Measurements from ENCODE around the gene TUFM.

Gene TUFM

GRCh38 chr16:28879841-28880588 lies 33.9 kb upstream of the TUFM start:
- Mint-ChIP-seq H3K27ac (ENCODE audit: low read depth) (no peak overlapping the region), H3K36me3 (ENCODE audit: insufficient read depth) (peaks cover 8% of the 10 kb centered on the region)
- DNase-seq (ENCODE audit: low spot score in 2 of 2) = peak; percentile 56 to 57

GRCh38 chr16:28879261-28879840 lies 33.2 kb upstream of the TUFM start:
- Mint-ChIP-seq H3K36me3 (ENCODE audit: insufficient read depth) (peaks cover 8% of the 10 kb centered on the region), H3K4me3 (peak overlapping the region; percentile 84), H3K27ac (ENCODE audit: low read depth) (no peak overlapping the region), H3K27me3 (no peaks in the 10 kb centered on the region), H3K9me3 (no peaks in the 10 kb centered on the region), H3K4me1 (peaks cover 14% of the 10 kb centered on the region)
- ATAC-seq (replicated peaks; ENCODE audit: extremely low read depth, poor library complexity, severe bottlenecking) (peak; percentile 46), DNase-seq (ENCODE audit: low spot score in 2 of 2) (no peak)

More at GRCh38 chr16:28879841-28880588, 33.9 kb upstream of the TUFM start:
- H3K27me3 Mint-ChIP-seq = no peaks in the 10 kb centered on the region
- H3K4me3 Mint-ChIP-seq = peak overlapping the region; percentile 84
- peak; percentile 94 for ATAC-seq (replicated peaks; ENCODE audit: extremely low read depth, poor library complexity, severe bottlenecking)
- peaks cover 14% of the 10 kb centered on the region for H3K4me1 Mint-ChIP-seq
- no peaks in the 10 kb centered on the region for H3K9me3 Mint-ChIP-seq

- no peak for DNase-seq (ENCODE audit: low spot score in 2 of 2)
- Mint-ChIP-seq H3K36me3 (ENCODE audit: insufficient read depth) (peaks cover 8% of the 10 kb centered on the region), H3K27ac (ENCODE audit: low read depth) (no peak within 1 kb of the TSS), H3K27me3 (no peaks in the 10 kb centered on the region), H3K4me1 (peaks cover 14% of the 10 kb centered on the region), H3K9me3 (no peaks in the 10 kb centered on the region), H3K4me3 (peak within 1 kb of the TSS; percentile 84)
- ATAC-seq (replicated peaks; ENCODE audit: extremely low read depth, poor library complexity, severe bottlenecking) = no peak
Observed at GRCh38 chr16:28878083-28878926, 32.2 kb upstream of the TUFM start, which contains the start of gene ATP2A1. TSS of gene ATP2A1 (plus strand) at chr16:28878488. CDS start at chr16:28878672, 184 bp downstream.

GRCh38 chr16:28877655-28878000 lies 31.5 kb upstream of the TUFM start:
- peak overlapping the region; percentile 84 for H3K4me3 Mint-ChIP-seq
- H3K27ac Mint-ChIP-seq (ENCODE audit: low read depth) = no peak overlapping the region

GRCh38 chr16:28876973-28877654 lies 31.0 kb upstream of the TUFM start:
- DNase-seq (ENCODE audit: low spot score in 2 of 2) = no peak
- no peaks in the 10 kb centered on the region for H3K9me3 Mint-ChIP-seq
- no peak overlapping the region for H3K27ac Mint-ChIP-seq (ENCODE audit: low read depth)
- peaks cover 14% of the 10 kb centered on the region for H3K4me1 Mint-ChIP-seq
- H3K4me3 Mint-ChIP-seq = no peak overlapping the region
- H3K36me3 Mint-ChIP-seq (ENCODE audit: insufficient read depth) = peaks cover 11% of the 10 kb centered on the region
- ATAC-seq (replicated peaks; ENCODE audit: extremely low read depth, poor library complexity, severe bottlenecking) = no peak
- H3K27me3 Mint-ChIP-seq = no peaks in the 10 kb centered on the region

More at GRCh38 chr16:28877655-28878000, 31.5 kb upstream of the TUFM start:
- Mint-ChIP-seq H3K9me3 (no peaks in the 10 kb centered on the region), H3K36me3 (ENCODE audit: insufficient read depth) (peaks cover 9% of the 10 kb centered on the region), H3K4me1 (peaks cover 14% of the 10 kb centered on the region), H3K27me3 (no peaks in the 10 kb centered on the region)
- ATAC-seq (replicated peaks; ENCODE audit: extremely low read depth, poor library complexity, severe bottlenecking) (no peak), DNase-seq (ENCODE audit: low spot score in 2 of 2) (no peak)

- Mint-ChIP-seq H3K9me3 (no peaks in the 10 kb centered on the region), H3K4me3 (no peak overlapping the region), H3K27me3 (no peaks in the 10 kb centered on the region), H3K36me3 (ENCODE audit: insufficient read depth) (peaks cover 11% of the 10 kb centered on the region), H3K27ac (ENCODE audit: low read depth) (no peak overlapping the region), H3K4me1 (peaks cover 13% of the 10 kb centered on the region)
- DNase-seq (ENCODE audit: low spot score in 2 of 2) = no peak
- no peak for ATAC-seq (replicated peaks; ENCODE audit: extremely low read depth, poor library complexity, severe bottlenecking)
Observed at GRCh38 chr16:28876019-28876659, 30.0 kb upstream of the TUFM start.

- ATAC-seq (replicated peaks; ENCODE audit: extremely low read depth, poor library complexity, severe bottlenecking) (no peak), DNase-seq (ENCODE audit: low spot score in 2 of 2) (no peak)
- Mint-ChIP-seq H3K9me3 (no peaks in the 10 kb centered on the region), H3K36me3 (ENCODE audit: insufficient read depth) (peaks cover 13% of the 10 kb centered on the region), H3K4me3 (no peak overlapping the region), H3K27me3 (no peaks in the 10 kb centered on the region), H3K27ac (ENCODE audit: low read depth) (peak overlapping the region; percentile 71), H3K4me1 (peaks cover 8% of the 10 kb centered on the region)
Observed at GRCh38 chr16:28875134-28876018, 29.2 kb upstream of the TUFM start.

GRCh38 chr16:28874406-28874805 lies 28.3 kb upstream of the TUFM start:
- peaks cover 16% of the 10 kb centered on the region for H3K36me3 Mint-ChIP-seq (ENCODE audit: insufficient read depth)
- H3K4me3 Mint-ChIP-seq = no peak overlapping the region
- H3K27me3 Mint-ChIP-seq = no peaks in the 10 kb centered on the region
- no peaks in the 10 kb centered on the region for H3K9me3 Mint-ChIP-seq
- H3K4me1 Mint-ChIP-seq = peaks cover 10% of the 10 kb centered on the region
- DNase-seq (ENCODE audit: low spot score in 2 of 2) (no peak), ATAC-seq (replicated peaks; ENCODE audit: extremely low read depth, poor library complexity, severe bottlenecking) (no peak)
- H3K27ac Mint-ChIP-seq (ENCODE audit: low read depth) = no peak overlapping the region

- Mint-ChIP-seq H3K4me3 (no peak overlapping the region), H3K9me3 (no peaks in the 10 kb centered on the region), H3K4me1 (peaks cover 5% of the 10 kb centered on the region), H3K27ac (ENCODE audit: low read depth) (no peak overlapping the region), H3K27me3 (no peaks in the 10 kb centered on the region), H3K36me3 (ENCODE audit: insufficient read depth) (peaks cover 23% of the 10 kb centered on the region)
- peak; percentile 70 for ATAC-seq (replicated peaks; ENCODE audit: extremely low read depth, poor library complexity, severe bottlenecking)
- peak; percentile 50 to 56 for DNase-seq (ENCODE audit: low spot score in 2 of 2)
Observed at GRCh38 chr16:28873543-28874201, 27.5 kb upstream of the TUFM start.

- DNase-seq (ENCODE audit: low spot score in 2 of 2) (no peak), ATAC-seq (replicated peaks; ENCODE audit: extremely low read depth, poor library complexity, severe bottlenecking) (no peak)
- Mint-ChIP-seq H3K4me3 (no peak overlapping the region), H3K9me3 (no peaks in the 10 kb centered on the region), H3K36me3 (ENCODE audit: insufficient read depth) (peaks cover 24% of the 10 kb centered on the region), H3K27me3 (no peaks in the 10 kb centered on the region), H3K4me1 (peaks cover 5% of the 10 kb centered on the region), H3K27ac (ENCODE audit: low read depth) (no peak overlapping the region)
Observed at GRCh38 chr16:28872952-28873351, 26.8 kb upstream of the TUFM start.

- H3K27ac Mint-ChIP-seq (ENCODE audit: low read depth) = no peak overlapping the region
- ATAC-seq (replicated peaks; ENCODE audit: extremely low read depth, poor library complexity, severe bottlenecking) (no peak), DNase-seq (ENCODE audit: low spot score in 2 of 2) (no peak)
- peaks cover 25% of the 10 kb centered on the region for H3K4me1 Mint-ChIP-seq
- no peaks in the 10 kb centered on the region for H3K9me3 Mint-ChIP-seq
- H3K4me3 Mint-ChIP-seq = no peak overlapping the region
- peaks cover 36% of the 10 kb centered on the region for H3K36me3 Mint-ChIP-seq (ENCODE audit: insufficient read depth)
- no peaks in the 10 kb centered on the region for H3K27me3 Mint-ChIP-seq
Observed at GRCh38 chr16:28869201-28869600, 23.1 kb upstream of the TUFM start.
